Sigmoid colon (tissue), 7 donors: ENCODE data around the gene GTF2IRD1. TPM values are rescaled to one million over a fixed set of nuclear protein-coding genes. Genes with fewer than 3 reads are reported as not detected.

Experiments used
- DNase-seq: peaks from one replicate; pipeline ENCODE4 v3.0.0-alpha.2; 2019
- H3K27ac ChIP-seq, 4 donors: fragments of 200-600 bp; sonication (generic); one replicate each; pipeline ENCODE4 v1.5.1; 2016 to 2019; ENCODE audit warnings: mild to moderate bottlenecking in 1 of 4
- H3K27me3 ChIP-seq, 3 donors: fragments of 200-600 bp; sonication (generic); one replicate each; pipeline ENCODE4 v1.5.1; 2019; ENCODE audit warnings: mild to moderate bottlenecking in 1 of 3
- H3K36me3 ChIP-seq, 4 donors: fragments of 200-600 bp; sonication (generic); one replicate each; pipeline ENCODE4 v1.5.1; 2016 to 2019
- H3K4me1 ChIP-seq, 4 donors: fragments of 200-600 bp; sonication (generic); one replicate each; pipeline ENCODE4 v1.5.1; 2017 to 2019
- H3K4me3 ChIP-seq, 4 donors: fragments of 200-600 bp; sonication (generic); one replicate each; pipeline ENCODE4 v1.5.1; 2017 to 2019; ENCODE audit warnings: mild to moderate bottlenecking in 2 of 4, moderate library complexity in 1 of 4
- H3K9me3 ChIP-seq, 4 donors: fragments of 200-600 bp in 3 of 4; sonication (generic) in 3 of 4; one replicate each; pipeline versions ENCODE4 v1.5.1 to v1.6.1; 2013 to 2019
- CTCF ChIP-seq, 4 experiments: fragments of 450-650 bp in 3 of 4; fragments of 200-600 bp in 1 of 4; IDR thresholded peaks; one replicate each; pipeline ENCODE4 v1.5.1; 2016 to 2019; ENCODE audit warnings: antibody characterized with exemption in 4 of 4, mild to moderate bottlenecking in 3 of 4, moderate library complexity in 2 of 4
- EP300 ChIP-seq, 4 donors: sonication (generic); formaldehyde crosslinking; IDR thresholded peaks; one replicate each; pipeline ENCODE4 v1.6.1; 2017; ENCODE audit warnings: antibody characterized with exemption in 4 of 4
- POLR2A ChIP-seq, 2 donors: fragments of 450-650 bp; IDR thresholded peaks; one replicate each; pipeline ENCODE4 v1.6.1; 2016; ENCODE audit warnings: antibody characterized with exemption in 2 of 2, mild to moderate bottlenecking in 2 of 2, moderate library complexity in 2 of 2
- POLR2AphosphoS5 ChIP-seq, 4 donors: sonication (generic); formaldehyde crosslinking; IDR thresholded peaks; one replicate each; pipeline ENCODE4 v1.6.1; 2017; ENCODE audit warnings: antibody characterized with exemption in 4 of 4
- WGBS, 2 donors: extraction: QIAGEN DNeasy Blood & Tissue Kit; methylation state at CpG; one replicate each; pipeline ENCODE4 v1.1.7; 2013; 5-methylcytosine and 5-hydroxymethylcytosine counted together
- intact Hi-C: fragments of 100-400 bp; cut with DNase I; formaldehyde crosslinking; loops from one replicate; pipeline ENCODE4 v1.15.1; 2023
- polyA plus RNA-seq, 3 donors: library from polyadenylated mRNA; stranded (reverse); fragments of 200-250 nt; gene quantifications; one replicate each; pipeline ENCODE4 v1.2.3, GENCODE V29; 2013
- total RNA-seq, 4 donors: library from RNA; depleted of rRNA; stranded (reverse); fragments of >200 nt; gene quantifications; one replicate each; pipeline ENCODE4 v1.1.0, GENCODE V29; 2016
- donor health status: healthy with polysubstance abuse.
- donor health status: Bipolar disorder and iron deficiency.
- donor health status: healthy.

GTF2IRD1 gene
- total and polyA plus RNA-seq, 7 donors = 1.8 to 24.2 (median 15.0) TPM

DNA sequence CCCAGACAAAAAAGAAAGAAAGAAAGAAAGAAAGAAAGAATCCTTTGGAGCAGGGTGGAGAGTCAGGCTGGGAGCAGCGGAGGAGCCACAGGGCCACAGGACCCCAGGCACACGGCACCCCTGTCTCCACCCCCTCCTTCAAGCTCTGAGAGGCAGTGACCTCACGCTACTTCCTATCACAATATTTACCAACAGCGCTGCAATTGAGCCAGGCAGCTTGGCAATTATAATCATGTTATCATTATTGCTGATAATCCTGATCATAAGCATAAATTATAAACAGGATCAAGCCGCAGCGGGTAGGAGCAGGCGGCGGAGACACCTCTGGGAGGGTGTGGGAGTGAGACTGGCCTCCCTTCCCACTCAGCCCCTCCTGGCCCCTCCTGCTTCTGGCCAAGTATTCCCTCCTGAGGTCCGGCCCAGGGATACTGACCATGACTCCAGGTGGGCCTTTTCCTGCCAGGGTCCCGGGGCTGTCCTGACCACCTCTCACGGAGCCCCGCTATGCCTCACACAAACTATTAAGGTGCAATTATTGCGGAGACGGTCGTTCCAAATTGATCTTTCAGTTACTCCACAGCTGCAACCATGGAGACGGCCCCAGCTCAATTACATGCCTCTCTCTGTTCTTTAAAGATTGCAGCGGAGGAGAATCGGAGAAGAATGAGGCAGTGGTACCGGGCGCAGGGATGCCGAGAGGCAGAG is 10.0 kb upstream of the GTF2IRD1 start:
- Histone ChIP-seq H3K27ac (no peak overlapping the region), H3K36me3 (no peaks in the 10 kb centered on the region), H3K4me1 (no peaks in the 10 kb centered on the region), H3K27me3 (no peaks in the 10 kb centered on the region), H3K4me3 (no peak overlapping the region), H3K9me3 (peaks cover 0 to 1% (median under 1%) of the 10 kb centered on the region in 4 donors)
- 69 to 84% methylated on average over 21 of the region's 21 CpGs for WGBS, 2 donors
- no peak for DNase-seq
- TF ChIP-seq CTCF (IDR thresholded peaks at IDR 0.05) = no peak
- TF ChIP-seq POLR2AphosphoS5 (IDR thresholded peaks at IDR 0.05) = no peak
- no peak for TF ChIP-seq EP300 (IDR thresholded peaks at IDR 0.05)
- no peak for TF ChIP-seq POLR2A (IDR thresholded peaks at IDR 0.05)
- intact Hi-C loops = no loop called here

- Histone ChIP-seq H3K9me3 (no peaks in the 10 kb centered on the region), H3K4me3 (no peak overlapping the region), H3K27me3 (no peaks in the 10 kb centered on the region), H3K4me1 (peaks cover 2 to 19% (median 14%) of the 10 kb centered on the region in 4 donors), H3K27ac (no peak overlapping the region), H3K36me3 (no peaks in the 10 kb centered on the region)
- intact Hi-C loops = loop anchor here (5.0 kb wide), 1 partner anchor 118 kb away; no protein-coding TSS in a partner anchor
- WGBS, 2 donors = 90 to 96% methylated on average over 4 of the region's 4 CpGs
- no peak for DNase-seq
- TF ChIP-seq EP300 (IDR thresholded peaks at IDR 0.05) (no peak), POLR2AphosphoS5 (IDR thresholded peaks at IDR 0.05) (no peak), POLR2A (IDR thresholded peaks at IDR 0.05) (no peak), CTCF (IDR thresholded peaks at IDR 0.05) (no peak)
These were observed 4.6 kb upstream of the GTF2IRD1 start for GRCh38 chr7:74449144-74449543.

- Histone ChIP-seq H3K27ac (no peak overlapping the region), H3K27me3 (no peaks in the 10 kb centered on the region), H3K9me3 (no peaks in the 10 kb centered on the region), H3K36me3 (no peaks in the 10 kb centered on the region), H3K4me3 (no peak overlapping the region), H3K4me1 (peaks cover 2 to 26% (median 22%) of the 10 kb centered on the region in 4 donors)
- 62 to 64% methylated on average over 15 of the region's 15 CpGs for WGBS, 2 donors
- TF ChIP-seq POLR2AphosphoS5 (IDR thresholded peaks at IDR 0.05) = no peak
- TF ChIP-seq CTCF (IDR thresholded peaks at IDR 0.05) = peak; percentile 61 to 88 (median 84)
- no peak for TF ChIP-seq POLR2A (IDR thresholded peaks at IDR 0.05)
- DNase-seq = no peak
- intact Hi-C loops = loop anchor here (5.0 kb wide), 2 partner anchors 52 to 117 kb away; no protein-coding TSS in a partner anchor
These were observed 3.8 kb upstream of the GTF2IRD1 start for GRCh38 chr7:74449809-74450397.

GRCh38 chr7:74452748-74453321 is 871 bp upstream of the GTF2IRD1 start:
- H3K36me3 ChIP-seq = no peaks in the 10 kb centered on the region
- peak in 3 of 4 donors; percentile 42 to 67 (median 56) for TF ChIP-seq POLR2AphosphoS5 (IDR thresholded peaks at IDR 0.05)
- TF ChIP-seq CTCF (IDR thresholded peaks at IDR 0.05) = no peak
- no peak for TF ChIP-seq POLR2A (IDR thresholded peaks at IDR 0.05)
- peak in 1 of 4 donors; percentile 26 for TF ChIP-seq EP300 (IDR thresholded peaks at IDR 0.05)
- 14 to 21% methylated on average over 15 of the region's 15 CpGs for WGBS, 2 donors
- H3K27me3 ChIP-seq = no peaks in the 10 kb centered on the region
- H3K27ac ChIP-seq = peak overlapping the region; percentile 88 to 96 (median 92)
- peak overlapping the region; percentile 78 to 89 (median 86) for H3K4me3 ChIP-seq
- no peaks in the 10 kb centered on the region for H3K9me3 ChIP-seq
- peak; percentile 88 for DNase-seq
- peaks cover 2 to 32% (median 28%) of the 10 kb centered on the region in 4 donors for H3K4me1 ChIP-seq
- intact Hi-C loops = loop anchor here (1.0 to 5.0 kb wide), 3 partner anchors 27 to 204 kb away; partner anchors contain the start of gene GTF2I
